Right kidney (tissue), 1 donor: ENCODE results near the gene UBR4.
"Not testable (repeated sequence)": the region's sequence is repeated elsewhere in the genome, so short reads cannot be mapped to it uniquely, and the experiment has no call there.

Experiments used
- DNase-seq: peaks from one replicate; pipeline ENCODE4 v3.0.0-alpha.2; 2016

UBR4 gene

GRCh38 chr1:19220080-19220846 lies 10.2 kb upstream of the UBR4 start:
- no peak for DNase-seq

DNA sequence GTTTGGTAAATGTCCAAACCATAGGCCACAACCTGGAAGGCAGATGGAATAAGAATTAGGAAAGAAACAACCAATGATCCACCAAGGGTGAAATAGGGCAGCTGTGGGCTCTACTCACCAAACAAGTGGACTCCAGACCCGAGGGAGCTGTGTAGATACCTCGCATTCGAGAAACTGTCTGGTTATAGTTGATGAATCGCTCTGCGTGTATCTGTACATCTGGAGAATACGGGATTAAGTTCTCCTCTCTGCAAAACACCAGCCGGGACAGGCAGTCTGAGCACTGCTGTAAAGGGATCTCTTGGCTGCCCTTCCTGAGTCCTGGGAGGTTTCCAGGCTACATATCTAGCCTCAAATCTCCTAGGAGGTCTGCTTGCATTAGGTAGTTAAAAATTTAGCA lies 9.4 kb upstream of the UBR4 start:
- DNase-seq = no peak

DNA sequence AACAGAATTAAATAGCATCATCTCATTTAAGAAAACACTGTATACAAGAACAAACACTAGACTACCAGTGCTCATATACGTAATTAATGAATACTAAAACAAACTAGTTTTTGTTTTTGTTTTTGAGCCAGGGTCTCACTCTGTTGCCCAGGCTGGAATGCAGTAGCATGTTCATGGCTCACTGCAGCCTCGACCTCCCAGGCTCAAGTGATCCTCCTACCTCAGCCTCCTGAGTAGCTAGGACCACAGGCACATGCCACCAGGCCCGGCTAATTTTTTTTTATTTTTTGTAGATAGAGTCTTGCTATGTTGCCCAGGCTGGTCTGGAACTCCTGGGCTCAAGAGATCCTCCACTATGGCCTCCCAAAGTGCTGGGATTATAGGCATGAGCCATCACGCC lies 6.5 kb upstream of the UBR4 start:
- DNase-seq = not testable (repeated sequence)

DNA sequence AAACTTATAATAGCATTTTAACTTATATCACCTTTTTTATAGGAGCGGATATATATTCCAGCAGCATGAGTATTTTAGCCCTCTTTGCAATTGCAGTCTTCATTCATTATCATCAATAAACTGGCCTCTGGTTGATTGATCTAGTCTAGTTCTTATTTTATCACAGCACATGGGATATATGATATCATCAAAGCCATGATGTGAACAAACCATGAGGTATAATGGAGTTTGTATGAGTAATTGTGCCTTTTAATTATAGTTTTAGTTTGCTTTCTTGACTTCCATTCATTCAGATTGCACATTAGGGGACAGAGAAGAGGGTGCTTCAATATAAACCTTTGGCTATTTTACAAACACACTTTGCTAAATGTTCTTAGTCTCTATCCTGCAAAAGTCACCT lies 3.5 kb upstream of the UBR4 start:
- no peak for DNase-seq

DNA sequence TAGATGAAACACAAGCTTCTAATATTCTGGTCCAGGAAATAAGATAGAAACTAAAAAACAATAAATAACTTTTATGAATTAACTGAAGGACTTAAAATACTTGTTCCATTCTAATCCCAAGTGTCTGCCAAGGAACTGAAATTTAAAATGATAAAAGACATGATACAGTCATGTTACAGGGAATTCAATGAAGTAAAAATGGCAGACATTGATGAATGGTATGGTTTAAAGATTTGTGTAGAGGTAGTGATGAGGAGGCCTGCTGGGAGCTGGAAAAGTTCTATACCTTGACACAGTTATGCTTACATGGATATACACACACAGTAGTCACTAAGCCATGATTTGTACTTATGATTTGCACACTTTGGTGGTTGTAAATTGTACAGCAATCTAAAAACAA lies 2.1 kb upstream of the UBR4 start:
- no peak for DNase-seq

- no peak for DNase-seq
These were observed 895 bp upstream of the UBR4 start for GRCh38 chr1:19210772-19211549.

GRCh38 chr1:19209439-19209989 lies 552 bp downstream of the UBR4 start:
- DNase-seq = no peak

GRCh38 chr1:19208710-19209438 lies 1.2 kb downstream of the UBR4 start:
- DNase-seq = no peak

DNA sequence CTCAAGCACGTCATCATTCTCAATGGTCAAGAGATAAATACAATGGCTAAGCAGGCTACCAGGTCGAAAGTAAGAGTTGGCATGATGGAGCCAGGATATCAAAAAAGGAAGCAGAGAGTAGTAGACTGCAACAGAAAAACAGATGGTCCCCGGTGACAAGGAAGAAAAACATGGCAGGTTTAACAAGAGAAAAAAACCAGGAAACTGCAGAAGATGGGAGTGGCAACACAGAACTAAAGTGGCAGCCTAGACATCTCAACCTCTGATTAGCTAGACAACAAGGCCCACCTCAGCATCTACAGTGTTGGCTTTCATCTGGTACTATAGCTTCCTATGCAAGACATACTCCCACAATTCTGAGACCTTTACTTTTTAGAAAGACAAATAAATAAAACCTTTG lies 3.1 kb downstream of the UBR4 start:
- DNase-seq = no peak

DNA sequence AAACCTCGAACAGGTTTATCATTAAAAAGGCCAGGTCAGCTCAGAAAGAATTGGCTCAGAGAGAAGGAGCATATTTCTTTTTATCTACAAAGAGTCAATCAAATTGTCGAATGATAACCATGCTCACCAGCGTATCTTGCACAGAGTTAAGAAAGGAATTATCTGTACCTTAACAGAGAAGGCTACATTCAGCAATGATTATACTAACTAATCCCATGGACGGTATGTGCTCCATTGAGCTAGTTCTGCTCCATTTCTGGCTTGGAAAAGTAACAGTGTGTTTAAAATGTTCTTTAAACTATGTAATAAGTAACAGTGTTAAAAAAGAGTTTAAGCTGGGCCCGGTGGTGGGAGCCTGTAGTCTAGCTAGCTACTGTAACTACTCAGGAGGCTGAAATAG lies 4.2 kb downstream of the UBR4 start:
- no peak for DNase-seq

DNA sequence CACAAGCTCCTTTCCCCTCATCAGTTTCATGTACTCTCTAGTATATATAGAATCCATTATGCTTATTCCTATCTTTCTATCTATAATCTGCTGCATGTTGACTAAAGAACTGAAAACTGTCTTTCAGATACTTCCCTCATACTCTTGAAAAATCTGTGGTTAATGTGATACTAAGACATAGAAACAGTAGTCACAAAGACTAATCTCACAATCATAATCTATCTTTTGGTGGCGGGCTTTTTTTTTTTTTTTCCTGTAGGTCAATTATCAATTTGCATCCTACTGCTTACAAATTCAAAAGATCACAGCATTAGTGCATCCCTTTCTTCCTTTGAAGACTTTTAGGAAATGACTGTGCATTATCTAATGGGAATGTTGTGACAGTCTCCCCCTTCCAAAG lies 4.7 kb downstream of the UBR4 start:
- DNase-seq = no peak

GRCh38 chr1:19204446-19205266 lies 5.4 kb downstream of the UBR4 start:
- DNase-seq = no peak

DNA sequence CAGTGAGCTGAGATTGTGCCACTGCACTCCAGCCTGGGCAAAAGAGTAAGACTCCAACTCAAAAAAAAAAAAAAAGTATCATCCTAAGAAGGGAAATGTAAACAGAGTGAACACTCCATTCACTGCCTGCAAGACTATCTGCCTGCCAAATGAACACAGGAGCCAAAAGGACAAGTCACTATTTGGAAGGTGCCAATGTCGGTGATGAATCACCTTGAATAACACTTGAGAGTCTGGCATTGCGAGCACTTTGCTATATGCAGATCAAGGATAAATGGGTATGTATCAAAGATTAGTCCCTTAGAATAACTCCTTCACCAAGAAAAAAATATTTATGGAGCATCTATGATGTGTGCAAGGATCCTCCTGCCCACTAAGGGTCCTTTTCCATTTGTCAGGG lies 6.6 kb downstream of the UBR4 start:
- DNase-seq = no peak

- no peak for DNase-seq
These were observed 7.7 kb downstream of the UBR4 start for GRCh38 chr1:19202396-19202795.

- no peak for DNase-seq
These were observed 10.0 kb downstream of the UBR4 start for GRCh38 chr1:19199969-19200604.

DNA sequence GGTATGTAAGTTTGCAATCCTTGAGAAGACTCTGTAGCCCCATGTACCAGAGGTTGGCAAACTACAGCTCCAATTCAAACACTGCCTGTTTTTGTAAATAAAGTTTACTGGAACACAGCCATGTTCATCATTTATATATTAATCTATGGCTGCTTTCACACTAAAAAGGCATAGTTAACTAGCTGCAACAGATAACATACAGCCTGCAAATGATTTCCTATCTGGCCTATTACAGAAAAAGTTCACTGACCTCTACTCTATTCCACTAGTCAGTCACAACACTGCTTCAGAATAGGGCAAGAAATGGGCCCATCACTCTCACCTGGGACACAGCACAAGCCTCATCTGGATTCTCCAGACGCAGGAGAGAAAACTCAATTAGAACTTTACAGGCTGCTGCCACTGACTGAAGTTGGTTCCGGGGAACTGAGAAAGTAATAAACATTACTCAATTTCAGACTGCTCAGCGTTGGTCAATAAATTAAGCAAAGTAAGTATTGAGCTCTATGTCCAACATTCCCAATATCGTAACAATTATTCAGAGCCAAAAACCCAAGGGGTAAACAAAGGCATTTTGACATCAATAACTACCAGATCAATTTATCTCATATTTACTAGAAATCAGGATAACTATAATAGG lies 10.6 kb downstream of the UBR4 start:
- no peak for DNase-seq

DNA sequence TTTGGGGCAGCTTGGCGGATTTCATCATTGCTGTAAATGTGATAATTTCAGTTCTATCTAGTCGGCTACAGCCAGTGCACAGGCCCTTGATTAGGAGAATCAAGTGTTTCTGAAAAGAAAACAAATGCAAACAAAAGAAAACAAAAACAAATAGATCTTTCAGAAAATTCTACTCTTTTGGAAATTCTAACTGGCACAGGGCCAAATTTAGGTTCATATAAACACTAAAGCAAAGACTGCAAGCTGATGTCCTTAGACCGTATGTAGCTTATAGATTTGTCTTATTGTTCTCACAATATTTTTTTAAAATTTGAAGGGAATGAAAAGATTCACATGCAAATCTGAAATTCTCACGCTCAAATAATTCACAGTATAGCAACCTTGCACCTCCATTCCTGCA lies 11.2 kb downstream of the UBR4 start:
- DNase-seq = no peak

- DNase-seq = no peak
These were observed 12.2 kb downstream of the UBR4 start for GRCh38 chr1:19197845-19198244.

DNA sequence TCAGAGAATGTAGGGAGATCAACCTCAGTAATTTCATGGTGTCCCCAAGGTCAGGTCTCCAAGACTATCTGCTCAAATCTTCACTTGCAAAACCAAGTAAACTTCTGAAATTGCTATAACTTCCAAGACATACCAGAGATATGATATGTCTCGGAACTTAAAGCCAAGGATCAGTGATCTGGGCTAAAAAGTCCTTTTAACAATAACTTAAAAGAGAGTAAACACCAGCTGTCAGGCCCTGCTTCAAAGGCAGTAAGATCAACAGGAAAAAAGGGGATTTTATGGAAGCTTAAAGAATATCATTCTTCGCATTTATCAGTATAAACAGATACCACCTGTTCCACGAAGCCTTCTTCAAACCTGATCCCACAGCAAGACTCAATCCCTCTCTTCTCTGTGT lies 13.7 kb downstream of the UBR4 start:
- no peak for DNase-seq

DNA sequence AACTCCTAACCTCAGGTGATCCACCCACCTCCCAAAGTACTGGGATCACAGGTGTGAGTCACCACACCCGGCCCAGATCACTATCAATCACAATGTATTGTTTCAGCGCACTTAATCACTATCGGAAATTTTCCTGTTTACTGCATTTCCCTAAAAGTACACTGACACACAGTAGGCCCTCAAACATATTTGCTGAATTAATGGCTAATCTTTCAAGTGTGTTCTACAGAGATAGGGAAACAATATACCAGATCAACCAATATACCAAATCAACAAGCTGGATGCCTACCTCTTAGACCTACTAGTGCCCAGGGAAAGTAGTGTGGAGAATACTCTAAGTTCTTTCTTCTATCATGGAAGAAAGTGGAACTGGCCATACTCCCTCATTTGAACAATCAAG lies 17.1 kb downstream of the UBR4 start:
- no peak for DNase-seq

GRCh38 chr1:19191811-19192210 lies 18.3 kb downstream of the UBR4 start:
- no peak for DNase-seq
